ENCODE measurements around the gene MAP2K1.
"Not testable (repeated sequence)": the region's sequence is repeated elsewhere in the genome, so short reads cannot be mapped to it uniquely, and the experiment has no call there.

The MAP2K1 gene

GRCh38 chr15:66393037-66393436, 6.3 kb downstream of the MAP2K1 start:
- H3K36me3 ChIP-seq (ENCODE audit: control insufficient read depth in 4 of 4, insufficient read depth in 4 of 4, low read length in 3 of 4); DNase-seq; POLR2A ChIA-PET; H3K27me3 ChIP-seq (replicated peaks in 2 of 5; ENCODE audit: control insufficient read depth in 4 of 5, insufficient read depth in 5 of 5, low read length in 4 of 5); H3K9me3 ChIP-seq (ENCODE audit: control extremely low read depth in 1 of 5, control insufficient read depth in 4 of 5, insufficient read depth in 2 of 5, low read depth in 1 of 5, low read length in 4 of 5); H3K27ac ChIP-seq (ENCODE audit: insufficient read depth in 1 of 2, low read depth in 1 of 2, low read length in 2 of 2, poor library complexity in 1 of 2, severe bottlenecking in 2 of 2); H3K4me3 ChIP-seq (ENCODE audit: control insufficient read depth in 1 of 7, extremely low read depth in 1 of 7, insufficient read depth in 4 of 7, low read depth in 2 of 7, low read length in 6 of 7): not testable (repeated sequence)
- peaks cover 13 to 43% (median 20%) of the 10 kb centered on the region in 4 experiments for H3K4me1 ChIP-seq (ENCODE audit: control extremely low read depth in 1 of 4, control insufficient read depth in 4 of 4, insufficient read depth in 4 of 4, low read length in 3 of 4)
- no CpG with 5 or more reads among the region's 1 CpG for WGBS (ENCODE audit: insufficient coverage)
- CTCF ChIA-PET: interaction anchor here (1.0 kb wide), 2 partner anchors 105 to 106 kb away, joined by 3 read pairs; partner anchors contain the start of gene SNAPC5

GRCh38 chr15:66394472-66394871, 7.8 kb downstream of the MAP2K1 start:
- no peak overlapping the region for H3K4me3 ChIP-seq (ENCODE audit: control insufficient read depth in 1 of 7, extremely low read depth in 1 of 7, insufficient read depth in 4 of 7, low read depth in 2 of 7, low read length in 6 of 7)
- no CpG with 5 or more reads among the region's 1 CpG for WGBS (ENCODE audit: insufficient coverage)
- no peak overlapping the region for H3K27ac ChIP-seq (ENCODE audit: insufficient read depth in 1 of 2, low read depth in 1 of 2, low read length in 2 of 2, poor library complexity in 1 of 2, severe bottlenecking in 2 of 2)
- H3K9me3 ChIP-seq (ENCODE audit: control extremely low read depth in 1 of 5, control insufficient read depth in 4 of 5, insufficient read depth in 2 of 5, low read depth in 1 of 5, low read length in 4 of 5): no peaks in the 10 kb centered on the region
- no peak for DNase-seq
- no peaks in the 10 kb centered on the region for H3K27me3 ChIP-seq (replicated peaks in 2 of 5; ENCODE audit: control insufficient read depth in 4 of 5, insufficient read depth in 5 of 5, low read length in 4 of 5)
- H3K36me3 ChIP-seq (ENCODE audit: control insufficient read depth in 4 of 4, insufficient read depth in 4 of 4, low read length in 3 of 4): peaks cover 0 to 4% (median 2%) of the 10 kb centered on the region in 4 experiments
- CTCF ChIA-PET: interaction anchor here (1.2 to 1.5 kb wide), 2 partner anchors 8 to 102 kb away, joined by 3 to 5 read pairs; no protein-coding TSS in a partner anchor
- peaks cover 9 to 34% (median 14%) of the 10 kb centered on the region in 4 experiments for H3K4me1 ChIP-seq (ENCODE audit: control extremely low read depth in 1 of 4, control insufficient read depth in 4 of 4, insufficient read depth in 4 of 4, low read length in 3 of 4)
- POLR2A ChIA-PET: interaction anchor here (1.2 kb wide), 1 partner anchor 10 kb away, joined by 7 read pairs; no protein-coding TSS in a partner anchor

GRCh38 chr15:66394915-66395314, 8.2 kb downstream of the MAP2K1 start:
- CTCF ChIA-PET: interaction anchor here (1.0 to 1.5 kb wide), 4 partner anchors 8 to 104 kb away, joined by 3 to 5 read pairs (median 3); no protein-coding TSS in a partner anchor
- Histone ChIP-seq H3K4me3 (ENCODE audit: control insufficient read depth in 1 of 7, extremely low read depth in 1 of 7, insufficient read depth in 4 of 7, low read depth in 2 of 7, low read length in 6 of 7) (no peak overlapping the region), H3K27me3 (replicated peaks in 2 of 5; ENCODE audit: control insufficient read depth in 4 of 5, insufficient read depth in 5 of 5, low read length in 4 of 5) (no peaks in the 10 kb centered on the region), H3K9me3 (ENCODE audit: control extremely low read depth in 1 of 5, control insufficient read depth in 4 of 5, insufficient read depth in 2 of 5, low read depth in 1 of 5, low read length in 4 of 5) (no peaks in the 10 kb centered on the region), H3K27ac (ENCODE audit: insufficient read depth in 1 of 2, low read depth in 1 of 2, low read length in 2 of 2, poor library complexity in 1 of 2, severe bottlenecking in 2 of 2) (no peak overlapping the region), H3K36me3 (ENCODE audit: control insufficient read depth in 4 of 4, insufficient read depth in 4 of 4, low read length in 3 of 4) (peaks cover 0 to 4% (median 3%) of the 10 kb centered on the region in 4 experiments), H3K4me1 (ENCODE audit: control extremely low read depth in 1 of 4, control insufficient read depth in 4 of 4, insufficient read depth in 4 of 4, low read length in 3 of 4) (peaks cover 7 to 30% (median 12%) of the 10 kb centered on the region in 4 experiments)
- POLR2A ChIA-PET: interaction anchor here (1.2 kb wide), 1 partner anchor 9 kb away, joined by 7 read pairs; no protein-coding TSS in a partner anchor
- no CpG with 5 or more reads among the region's 1 CpG for WGBS (ENCODE audit: insufficient coverage)
- no peak for DNase-seq

- Histone ChIP-seq H3K27ac (ENCODE audit: insufficient read depth in 1 of 2, low read depth in 1 of 2, low read length in 2 of 2, poor library complexity in 1 of 2, severe bottlenecking in 2 of 2) (no peak overlapping the region), H3K4me3 (ENCODE audit: control insufficient read depth in 1 of 7, extremely low read depth in 1 of 7, insufficient read depth in 4 of 7, low read depth in 2 of 7, low read length in 6 of 7) (no peak overlapping the region), H3K4me1 (ENCODE audit: control extremely low read depth in 1 of 4, control insufficient read depth in 4 of 4, insufficient read depth in 4 of 4, low read length in 3 of 4) (peaks cover 6 to 49% (median 13%) of the 10 kb centered on the region in 4 experiments), H3K36me3 (ENCODE audit: control insufficient read depth in 4 of 4, insufficient read depth in 4 of 4, low read length in 3 of 4) (peaks cover 0 to 4% (median 2%) of the 10 kb centered on the region in 4 experiments), H3K27me3 (replicated peaks in 2 of 5; ENCODE audit: control insufficient read depth in 4 of 5, insufficient read depth in 5 of 5, low read length in 4 of 5) (no peaks in the 10 kb centered on the region), H3K9me3 (ENCODE audit: control extremely low read depth in 1 of 5, control insufficient read depth in 4 of 5, insufficient read depth in 2 of 5, low read depth in 1 of 5, low read length in 4 of 5) (no peaks in the 10 kb centered on the region)
- ChIA-PET CTCF (no interaction called here), POLR2A (no interaction called here)
- 98% methylated on average over 8 of the region's 8 CpGs for WGBS (ENCODE audit: insufficient coverage)
- no peak for DNase-seq
These were observed 12.6 kb downstream of the MAP2K1 start for GRCh38 chr15:66399276-66399675.

GRCh38 chr15:66400351-66400774, 13.7 kb downstream of the MAP2K1 start:
- Histone ChIP-seq H3K4me1 (ENCODE audit: control extremely low read depth in 1 of 4, control insufficient read depth in 4 of 4, insufficient read depth in 4 of 4, low read length in 3 of 4) (peaks cover 17 to 57% (median 23%) of the 10 kb centered on the region in 4 experiments), H3K27ac (ENCODE audit: insufficient read depth in 1 of 2, low read depth in 1 of 2, low read length in 2 of 2, poor library complexity in 1 of 2, severe bottlenecking in 2 of 2) (no peak overlapping the region), H3K9me3 (ENCODE audit: control extremely low read depth in 1 of 5, control insufficient read depth in 4 of 5, insufficient read depth in 2 of 5, low read depth in 1 of 5, low read length in 4 of 5) (no peaks in the 10 kb centered on the region), H3K36me3 (ENCODE audit: control insufficient read depth in 4 of 4, insufficient read depth in 4 of 4, low read length in 3 of 4) (peaks cover 0 to 4% (median 2%) of the 10 kb centered on the region in 4 experiments), H3K27me3 (replicated peaks in 2 of 5; ENCODE audit: control insufficient read depth in 4 of 5, insufficient read depth in 5 of 5, low read length in 4 of 5) (no peaks in the 10 kb centered on the region), H3K4me3 (ENCODE audit: control insufficient read depth in 1 of 7, extremely low read depth in 1 of 7, insufficient read depth in 4 of 7, low read depth in 2 of 7, low read length in 6 of 7) (no peak overlapping the region)
- ChIA-PET POLR2A (no interaction called here), CTCF (interaction anchor here (1.3 kb wide), 1 partner anchor 97 kb away, joined by 3 read pairs; the partner anchor contains the start of gene SNAPC5)
- WGBS (ENCODE audit: insufficient coverage): 88% methylated on average over 3 of the region's 3 CpGs
- no peak for DNase-seq

GRCh38 chr15:66401130-66402021, 14.7 kb downstream of the MAP2K1 start:
- POLR2A ChIA-PET: interaction anchor here (0.5 kb wide), 1 partner anchor 16 kb away, joined by 6 read pairs; no protein-coding TSS in a partner anchor
- WGBS (ENCODE audit: insufficient coverage): 45% methylated on average over 7 of the region's 8 CpGs
- Histone ChIP-seq H3K4me1 (ENCODE audit: control extremely low read depth in 1 of 4, control insufficient read depth in 4 of 4, insufficient read depth in 4 of 4, low read length in 3 of 4) (peaks cover 18 to 66% (median 29%) of the 10 kb centered on the region in 4 experiments), H3K27ac (ENCODE audit: insufficient read depth in 1 of 2, low read depth in 1 of 2, low read length in 2 of 2, poor library complexity in 1 of 2, severe bottlenecking in 2 of 2) (no peak overlapping the region), H3K4me3 (ENCODE audit: control insufficient read depth in 1 of 7, extremely low read depth in 1 of 7, insufficient read depth in 4 of 7, low read depth in 2 of 7, low read length in 6 of 7) (peak overlapping the region in 2 of 7 experiments; percentile 47 to 48), H3K36me3 (ENCODE audit: control insufficient read depth in 4 of 4, insufficient read depth in 4 of 4, low read length in 3 of 4) (peaks cover 0 to 4% (median 2%) of the 10 kb centered on the region in 4 experiments), H3K27me3 (replicated peaks in 2 of 5; ENCODE audit: control insufficient read depth in 4 of 5, insufficient read depth in 5 of 5, low read length in 4 of 5) (no peaks in the 10 kb centered on the region), H3K9me3 (ENCODE audit: control extremely low read depth in 1 of 5, control insufficient read depth in 4 of 5, insufficient read depth in 2 of 5, low read depth in 1 of 5, low read length in 4 of 5) (no peaks in the 10 kb centered on the region)
- CTCF ChIA-PET: interaction anchor here (1.3 to 4.1 kb wide), 2 partner anchors 15 to 96 kb away, joined by 3 to 27 read pairs; partner anchors contain the start of genes MAP2K1 and SNAPC5
- DNase-seq: peak in 2 of 3 donors; percentile 16 to 31

Measured in common myeloid progenitor, CD34-positive (primary cell).